ENCODE data around the gene LETM1.

LETM1 gene

GRCh38 chr4:1856071-1856942 lies at the start of gene LETM1:
TSS of gene LETM1 (minus strand) at chr4:1856156. CDS start at chr4:1855950, 206 bp downstream.
- peak; percentile 62 to 99 (median 93) for DNase-seq

DNA sequence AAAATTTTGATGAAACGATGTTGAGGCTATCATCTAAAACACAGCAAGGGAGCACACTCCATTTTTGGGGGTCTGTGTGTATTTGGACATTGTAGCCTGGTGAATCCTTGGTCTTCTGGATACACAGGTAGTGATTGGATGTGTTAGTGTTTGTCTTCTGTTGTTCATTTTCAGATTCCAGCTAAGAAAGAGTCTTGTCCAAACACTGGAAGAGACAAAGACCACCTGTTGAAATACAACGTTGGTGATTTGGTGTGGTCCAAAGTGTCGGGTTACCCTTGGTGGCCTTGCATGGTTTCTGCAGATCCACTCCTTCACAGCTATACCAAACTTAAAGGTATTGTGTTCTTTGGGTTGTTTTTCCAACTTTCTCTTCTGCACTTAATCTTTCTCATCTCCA lies 48.1 kb upstream of the LETM1 start:
- no peak for DNase-seq

GRCh38 chr4:1903035-1903434 lies 47.1 kb upstream of the LETM1 start:
- DNase-seq, result no peak

DNA sequence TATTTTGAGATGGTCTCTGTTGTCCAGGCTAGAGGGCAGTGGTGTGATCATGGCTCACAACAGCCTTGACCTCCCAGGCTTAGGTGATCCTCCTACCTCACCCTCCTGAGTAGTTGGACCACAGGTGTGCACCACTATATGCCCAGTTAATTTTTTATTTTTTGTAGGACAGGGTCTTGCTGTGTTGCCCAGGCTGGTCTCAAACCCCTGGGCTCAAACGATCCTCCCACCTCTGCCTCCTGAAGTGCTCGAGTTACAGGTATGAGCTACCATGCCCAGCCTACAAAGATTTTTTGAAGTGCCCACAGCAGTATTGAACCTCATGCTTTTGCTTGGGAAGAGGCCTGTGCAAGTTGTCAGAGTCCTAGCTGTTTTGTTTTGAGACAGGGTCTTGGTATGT lies 46.3 kb upstream of the LETM1 start:
- no peak for DNase-seq

DNA sequence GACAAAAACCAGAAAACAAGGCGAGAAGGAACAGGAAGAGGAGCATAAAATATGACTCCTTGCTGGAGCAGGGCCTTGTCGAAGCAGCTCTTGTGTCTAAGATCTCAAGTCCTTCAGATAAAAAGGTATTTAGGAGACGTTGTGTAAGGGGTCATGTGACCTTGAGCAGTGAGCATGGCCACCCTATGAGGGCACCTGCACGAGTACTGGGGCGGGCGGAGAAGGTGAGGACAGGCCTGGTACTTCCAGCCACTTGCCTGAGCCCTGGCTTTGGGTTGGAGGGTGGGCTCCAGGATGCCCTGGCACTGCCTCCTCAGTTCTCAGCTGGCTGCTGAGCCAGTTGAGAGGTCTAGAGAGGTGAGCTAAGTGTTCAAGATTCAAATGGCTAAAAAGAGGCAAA lies 45.2 kb upstream of the LETM1 start:
- DNase-seq, result no peak

- no peak for DNase-seq
Observed at GRCh38 chr4:1900624-1901023, 44.7 kb upstream of the LETM1 start.

GRCh38 chr4:1900087-1900433 lies 44.1 kb upstream of the LETM1 start:
- no peak for DNase-seq

- peak in 45 of 51 donors; percentile 5 to 78 (median 44) for DNase-seq
Observed at GRCh38 chr4:1899149-1900086, 43.5 kb upstream of the LETM1 start.

DNA sequence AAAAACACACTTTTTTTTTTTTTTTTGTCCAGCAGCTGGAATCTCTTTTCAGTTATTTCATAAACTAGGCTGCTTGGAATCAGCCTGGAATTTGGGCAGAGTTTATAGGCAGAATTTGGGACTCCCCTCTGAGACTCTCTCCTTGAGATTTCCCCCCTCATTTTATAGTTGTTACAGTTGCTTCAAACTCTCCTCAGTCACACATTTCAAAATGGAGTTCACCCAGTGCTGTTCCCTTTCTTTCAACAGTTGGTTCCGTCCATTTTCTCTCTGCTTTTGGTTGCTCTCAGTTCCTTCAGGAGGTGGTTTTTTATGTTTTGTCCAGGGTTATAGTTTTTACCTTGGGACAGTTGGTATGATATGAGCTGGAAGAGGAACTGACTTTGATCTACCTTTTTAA lies 42.7 kb upstream of the LETM1 start:
- no peak for DNase-seq

DNA sequence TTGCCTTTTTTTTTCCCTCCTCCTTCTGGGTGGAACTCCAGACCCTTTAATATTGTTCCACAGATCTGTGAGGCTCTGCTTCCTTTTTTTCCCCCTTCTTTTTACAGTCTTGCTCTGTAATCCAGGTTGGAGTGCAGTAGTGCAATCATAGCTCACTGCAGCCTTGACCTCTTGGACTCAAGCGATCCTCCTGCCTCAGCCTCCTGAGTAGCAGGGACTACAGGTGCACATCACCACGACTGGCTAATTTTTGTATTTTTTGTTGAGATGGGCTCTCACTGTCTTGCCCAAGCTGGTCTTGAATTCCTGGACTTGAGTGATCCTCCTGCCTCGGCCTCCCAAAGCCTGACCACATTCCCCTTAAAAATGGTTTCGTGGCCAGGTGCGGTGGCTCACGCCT lies 42.1 kb upstream of the LETM1 start:
- DNase-seq, result no peak

DNA sequence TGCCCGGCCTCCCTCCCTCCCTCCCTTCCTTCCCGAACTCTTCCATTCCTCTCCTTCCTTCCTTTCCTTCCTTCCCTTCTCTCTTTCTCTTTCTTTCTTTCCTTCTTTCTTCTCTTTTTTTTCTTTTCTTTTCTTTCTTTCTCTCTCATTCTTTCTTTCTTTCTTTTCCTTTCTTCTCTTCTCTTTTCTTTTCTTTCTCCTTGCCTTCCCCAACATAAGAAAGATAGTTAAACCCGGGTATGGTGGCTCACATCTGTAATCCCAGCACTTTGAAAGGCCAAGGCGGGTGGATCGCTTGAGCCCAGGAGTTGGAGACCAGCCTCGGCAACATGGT lies 40.7 kb upstream of the LETM1 start:
- DNase-seq, result no peak

- DNase-seq, result no peak
Observed at GRCh38 chr4:1895971-1896657, 40.2 kb upstream of the LETM1 start.

GRCh38 chr4:1890979-1891570 lies 35.1 kb upstream of the LETM1 start:
- DNase-seq, result no peak

- no peak for DNase-seq
Observed at GRCh38 chr4:1887052-1887451, 31.1 kb upstream of the LETM1 start.

GRCh38 chr4:1885414-1885813 lies 29.5 kb upstream of the LETM1 start:
- no peak for DNase-seq

- no peak for DNase-seq
Observed at GRCh38 chr4:1883583-1883982, 27.6 kb upstream of the LETM1 start.

- DNase-seq, result no peak
Observed at GRCh38 chr4:1882850-1883271, 26.9 kb upstream of the LETM1 start.

DNA sequence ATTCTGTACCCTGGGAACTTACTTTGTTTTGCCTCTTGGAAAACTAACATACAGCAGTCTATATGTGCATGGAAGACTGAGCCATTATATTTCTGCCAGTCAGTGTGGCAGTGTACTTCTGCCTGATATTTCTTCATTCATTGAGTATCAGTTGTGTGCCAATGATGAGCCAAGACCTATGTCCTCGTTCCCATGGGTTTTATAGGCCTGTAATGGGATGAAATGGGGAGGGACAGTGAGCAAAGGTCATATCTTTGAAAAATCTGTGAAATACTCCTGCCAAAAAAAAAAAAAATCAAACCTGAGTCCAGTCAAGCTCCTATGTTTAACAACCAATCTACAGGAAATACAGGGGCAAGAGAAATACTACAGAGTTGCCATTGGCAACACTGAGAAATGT lies 24.4 kb upstream of the LETM1 start:
- no peak for DNase-seq

DNA sequence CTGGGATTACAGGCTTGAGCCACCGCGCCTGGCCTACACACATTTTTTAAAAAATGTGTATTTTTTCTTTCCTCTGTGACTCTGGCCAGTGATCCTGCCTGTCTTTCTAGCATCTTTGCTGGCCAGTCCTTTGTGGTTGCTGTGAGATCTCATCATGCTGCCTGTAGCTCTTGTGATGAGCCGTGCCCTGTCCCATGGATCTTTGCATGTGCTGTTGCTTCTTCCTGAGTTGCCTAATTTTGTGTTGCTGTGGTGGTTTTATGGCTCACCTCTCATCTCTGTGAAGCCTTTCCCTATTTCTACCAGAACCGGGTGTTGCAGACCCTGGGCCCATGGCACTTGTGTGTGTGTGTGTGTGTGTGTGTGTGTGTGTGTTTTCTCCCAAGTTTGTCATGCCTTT lies 23.5 kb upstream of the LETM1 start:
- DNase-seq, result no peak

DNA sequence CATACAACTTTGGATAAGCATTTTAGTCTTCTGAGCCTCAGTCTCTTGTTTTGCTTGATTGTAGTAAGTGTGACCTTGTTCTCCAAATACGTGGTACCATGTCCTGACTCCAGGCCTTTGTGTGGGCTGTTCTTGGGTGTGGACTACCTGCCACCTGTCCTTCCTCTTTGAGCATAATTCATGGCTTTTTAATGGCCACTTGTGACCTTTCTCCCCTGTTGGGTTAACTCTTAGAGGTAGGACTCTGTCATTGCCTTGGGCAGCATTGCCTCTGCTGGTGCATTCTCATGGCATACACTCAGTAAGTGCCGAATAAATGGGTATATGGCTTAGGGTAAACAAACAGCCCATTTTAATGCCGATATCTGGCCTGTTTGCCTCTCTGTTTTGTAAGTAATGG lies 18.2 kb upstream of the LETM1 start:
- DNase-seq, result no peak

DNA sequence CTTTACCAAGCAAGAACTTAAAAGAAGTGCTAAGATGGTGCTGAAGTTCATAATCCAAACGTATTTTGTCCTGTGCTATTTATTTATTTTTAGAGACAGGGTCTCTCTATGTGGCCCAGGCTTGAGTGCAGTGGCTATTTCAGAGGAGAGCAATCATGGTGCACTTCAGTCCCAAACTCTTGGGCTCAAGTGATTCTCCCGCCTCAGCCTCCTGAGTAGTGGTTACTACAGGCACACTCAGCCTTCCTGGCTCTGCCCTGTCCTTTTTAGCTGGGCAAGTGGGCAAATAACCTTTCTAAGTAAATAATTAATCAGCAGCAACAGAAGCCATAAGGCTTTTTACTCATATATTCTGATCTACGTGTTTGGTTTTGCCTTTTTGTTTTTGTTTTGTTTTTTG lies 17.8 kb upstream of the LETM1 start:
- no peak for DNase-seq

- DNase-seq, result no peak
Observed at GRCh38 chr4:1873291-1873690, 17.3 kb upstream of the LETM1 start.

All from hypothalamus (tissue), 51 donors.